ENCODE measurements around the gene MSTN.

Gene MSTN

DNA sequence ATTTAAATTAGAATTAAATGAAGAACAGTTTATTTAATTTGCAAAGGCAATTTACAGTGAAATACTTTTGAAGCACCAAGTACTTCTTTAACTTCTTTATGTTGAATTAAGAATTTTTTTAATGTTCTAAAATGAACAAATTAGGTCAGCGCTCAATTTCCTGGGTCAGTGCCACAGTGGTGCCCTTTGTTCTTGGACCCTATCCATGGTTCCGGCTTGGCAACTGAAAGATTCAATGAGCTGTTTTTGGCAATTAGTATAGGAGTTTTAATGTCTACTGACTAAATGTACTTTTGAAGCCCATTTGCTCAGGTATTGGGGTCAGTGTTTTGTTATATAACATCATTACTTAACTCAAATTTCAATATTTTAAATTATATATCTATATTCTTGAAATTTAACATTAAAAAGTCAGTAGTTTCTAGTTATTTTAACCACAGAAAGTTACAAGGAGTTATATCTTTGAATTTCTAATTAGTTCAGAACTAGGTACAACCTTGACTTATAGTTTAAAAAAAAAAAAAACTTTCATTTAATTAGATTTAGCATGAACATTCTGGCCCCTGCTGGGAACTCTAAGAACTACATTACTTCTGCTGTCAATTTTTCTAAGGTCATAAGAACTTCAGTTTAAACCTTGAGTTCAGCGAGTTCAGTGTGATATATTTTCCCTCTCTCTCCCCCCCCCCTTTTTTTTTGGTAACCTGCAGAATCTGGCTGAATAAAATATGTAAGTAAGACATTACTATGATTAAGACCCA is 7.6 kb upstream of the MSTN start:
- TF ChIP-seq, protein P1, sequence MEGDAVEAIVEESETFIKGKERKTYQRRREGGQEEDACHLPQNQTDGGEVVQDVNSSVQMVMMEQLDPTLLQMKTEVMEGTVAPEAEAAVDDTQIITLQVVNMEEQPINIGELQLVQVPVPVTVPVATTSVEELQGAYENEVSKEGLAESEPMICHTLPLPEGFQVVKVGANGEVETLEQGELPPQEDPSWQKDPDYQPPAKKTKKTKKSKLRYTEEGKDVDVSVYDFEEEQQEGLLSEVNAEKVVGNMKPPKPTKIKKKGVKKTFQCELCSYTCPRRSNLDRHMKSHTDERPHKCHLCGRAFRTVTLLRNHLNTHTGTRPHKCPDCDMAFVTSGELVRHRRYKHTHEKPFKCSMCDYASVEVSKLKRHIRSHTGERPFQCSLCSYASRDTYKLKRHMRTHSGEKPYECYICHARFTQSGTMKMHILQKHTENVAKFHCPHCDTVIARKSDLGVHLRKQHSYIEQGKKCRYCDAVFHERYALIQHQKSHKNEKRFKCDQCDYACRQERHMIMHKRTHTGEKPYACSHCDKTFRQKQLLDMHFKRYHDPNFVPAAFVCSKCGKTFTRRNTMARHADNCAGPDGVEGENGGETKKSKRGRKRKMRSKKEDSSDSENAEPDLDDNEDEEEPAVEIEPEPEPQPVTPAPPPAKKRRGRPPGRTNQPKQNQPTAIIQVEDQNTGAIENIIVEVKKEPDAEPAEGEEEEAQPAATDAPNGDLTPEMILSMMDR (IDR thresholded peaks at IDR 0.05; ENCODE audit: insufficient read depth, low read depth, low read length, missing control alignments) = peak; percentile 52
- peak; percentile 83 for DNase-seq (ENCODE audit: low read depth)
- H3K4me3 ChIP-seq (ENCODE audit: low read depth, low read length) = no peak overlapping the region

- no peak overlapping the region for H3K4me3 ChIP-seq (ENCODE audit: low read depth, low read length)
- TF ChIP-seq, protein P1 (IDR thresholded peaks at IDR 0.05; ENCODE audit: insufficient read depth, low read depth, low read length, missing control alignments) = no peak
- no peak for DNase-seq (ENCODE audit: low read depth)
Observed at GRCh38 chr2:190068764-190069163, 6.2 kb upstream of the MSTN start.

GRCh38 chr2:190065839-190066238 is 3.3 kb upstream of the MSTN start:
- TF ChIP-seq, protein P1 (IDR thresholded peaks at IDR 0.05; ENCODE audit: insufficient read depth, low read depth, low read length, missing control alignments) = no peak
- DNase-seq (ENCODE audit: low read depth) = no peak
- H3K4me3 ChIP-seq (ENCODE audit: low read depth, low read length) = no peak overlapping the region

DNA sequence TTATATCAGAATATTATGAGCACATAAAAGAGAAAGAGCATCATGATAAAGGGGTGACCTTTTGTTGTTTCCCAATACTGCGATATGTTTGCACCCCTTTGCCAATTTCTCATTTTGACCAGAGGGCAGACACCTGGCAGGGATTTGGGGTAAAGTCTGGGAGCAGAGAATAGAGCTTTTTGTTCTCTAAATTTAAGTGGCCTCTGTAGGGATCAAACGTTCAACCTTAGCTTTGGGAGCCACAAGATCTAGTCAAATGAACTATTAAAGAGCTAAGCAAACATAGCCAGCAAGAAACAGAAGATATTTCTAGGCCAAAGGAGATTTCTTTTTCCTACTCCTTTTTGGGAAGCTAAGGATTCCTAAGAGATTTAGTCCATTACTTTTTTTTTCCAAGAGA is 1.1 kb upstream of the MSTN start:
- no peak overlapping the region for H3K4me3 ChIP-seq (ENCODE audit: low read depth, low read length)
- TF ChIP-seq, protein P1 (IDR thresholded peaks at IDR 0.05; ENCODE audit: insufficient read depth, low read depth, low read length, missing control alignments) = no peak
- no peak for DNase-seq (ENCODE audit: low read depth)

GRCh38 chr2:190062053-190062452 is 476 bp downstream of the MSTN start:
- TF ChIP-seq, protein P1 (IDR thresholded peaks at IDR 0.05; ENCODE audit: insufficient read depth, low read depth, low read length, missing control alignments) = no peak
- no peak for DNase-seq (ENCODE audit: low read depth)
- H3K4me3 ChIP-seq (ENCODE audit: low read depth, low read length) = no peak overlapping the region

GRCh38 chr2:190060626-190061025 is 1.9 kb downstream of the MSTN start:
- DNase-seq (ENCODE audit: low read depth) = no peak
- TF ChIP-seq, protein P1 (IDR thresholded peaks at IDR 0.05; ENCODE audit: insufficient read depth, low read depth, low read length, missing control alignments) = no peak
- H3K4me3 ChIP-seq (ENCODE audit: low read depth, low read length) = no peak overlapping the region

DNA sequence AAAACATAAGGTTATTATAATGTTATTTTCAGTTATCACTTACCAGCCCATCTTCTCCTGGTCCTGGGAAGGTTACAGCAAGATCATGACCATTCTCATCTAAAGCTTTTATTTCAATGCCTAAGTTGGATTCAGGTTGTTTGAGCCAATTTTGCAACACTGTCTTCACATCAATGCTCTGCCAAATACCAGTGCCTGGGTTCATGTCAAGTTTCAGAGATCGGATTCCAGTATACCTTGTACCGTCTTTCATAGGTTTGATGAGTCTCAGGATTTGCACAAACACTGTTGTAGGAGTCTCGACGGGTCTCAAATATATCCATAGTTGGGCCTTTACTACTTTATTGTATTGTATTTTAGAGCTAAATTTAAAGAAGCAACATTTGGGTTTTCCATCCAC is 2.5 kb downstream of the MSTN start:
- TF ChIP-seq, protein P1 (IDR thresholded peaks at IDR 0.05; ENCODE audit: insufficient read depth, low read depth, low read length, missing control alignments) = no peak
- no peak overlapping the region for H3K4me3 ChIP-seq (ENCODE audit: low read depth, low read length)
- DNase-seq (ENCODE audit: low read depth) = no peak
